ENCODE data around the gene TRIM69. TPM values are rescaled to one million over a fixed set of nuclear protein-coding genes. Genes with fewer than 3 reads are reported as not detected.
"Not testable (repeated sequence)": the region's sequence is repeated elsewhere in the genome, so short reads cannot be mapped to it uniquely, and the experiment has no call there.

TRIM69 gene
- total RNA-seq, 1 experiment from 2014 or later, result 22.7 TPM

DNA sequence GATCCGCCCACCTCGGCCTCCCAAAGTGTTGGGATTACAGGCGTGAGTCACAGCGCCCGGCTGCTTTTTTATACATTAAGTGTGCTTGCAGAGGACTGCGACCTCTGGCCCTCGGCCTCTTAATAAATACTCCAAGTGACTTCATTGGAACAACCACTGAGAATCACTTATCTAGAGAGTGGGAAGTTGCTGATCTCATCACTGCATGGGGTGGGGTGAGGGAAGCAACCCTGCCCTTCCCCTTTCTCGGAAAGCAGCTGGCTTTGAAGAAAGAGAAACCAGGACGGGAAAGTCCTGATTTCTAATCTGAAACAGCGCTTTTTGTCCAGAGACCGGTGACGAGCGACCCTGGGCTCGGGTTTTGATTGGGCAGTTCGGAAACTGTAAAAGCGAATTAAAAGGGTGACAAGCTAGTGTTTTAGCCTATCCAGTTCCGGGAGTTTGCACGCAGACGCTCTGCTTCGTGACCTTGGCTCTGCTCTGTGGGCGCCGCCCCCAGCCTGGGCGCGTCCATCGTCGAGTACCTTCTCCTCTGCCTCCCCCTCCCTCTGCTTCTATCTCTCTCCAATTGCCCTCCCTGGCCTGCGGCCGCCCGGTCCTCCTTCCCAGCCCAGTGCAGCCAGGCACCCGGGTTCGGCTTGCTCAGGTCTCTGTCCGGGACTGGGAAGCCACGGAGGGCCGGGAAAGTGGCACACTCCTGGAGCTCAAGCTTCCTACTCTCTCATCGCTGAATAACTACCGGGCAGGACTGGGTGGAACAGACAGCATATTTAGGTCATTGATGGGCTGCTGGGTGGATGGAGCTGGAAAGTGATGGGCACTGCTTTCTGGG is 7.5 kb upstream of the TRIM69 start:
- Histone ChIP-seq H3K9me3 (ENCODE audit: low read length) (no peaks in the 10 kb centered on the region), H3K27me3 (ENCODE audit: low read length) (no peaks in the 10 kb centered on the region), H3K79me2 (ENCODE audit: low read length) (peaks cover 20% of the 10 kb centered on the region), H4K20me1 (ENCODE audit: insufficient read depth, low read depth, low read length) (no peaks in the 10 kb centered on the region), H3K36me3 (ENCODE audit: insufficient read depth, low read length) (no peaks in the 10 kb centered on the region), H3K27ac (ENCODE audit: low read length) (peak overlapping the region; percentile 99), H3K9me2 (replicated peaks; ENCODE audit: insufficient read depth, low read length) (no peaks in the 10 kb centered on the region), H3K9ac (ENCODE audit: low read length) (peak overlapping the region; percentile 89), H3K4me1 (ENCODE audit: low read length) (peaks cover 57% of the 10 kb centered on the region), H3K4me3 (ENCODE audit: low read length) (peak overlapping the region; percentile 84), H2AFZ (ENCODE audit: low read length) (peak overlapping the region; percentile 8; the same call in 1 of the 2 replicates), H3K4me2 (ENCODE audit: low read depth, low read length, poor library complexity, severe bottlenecking) (peak overlapping the region; percentile 86)
- peak; percentile 98 for DNase-seq

DNA sequence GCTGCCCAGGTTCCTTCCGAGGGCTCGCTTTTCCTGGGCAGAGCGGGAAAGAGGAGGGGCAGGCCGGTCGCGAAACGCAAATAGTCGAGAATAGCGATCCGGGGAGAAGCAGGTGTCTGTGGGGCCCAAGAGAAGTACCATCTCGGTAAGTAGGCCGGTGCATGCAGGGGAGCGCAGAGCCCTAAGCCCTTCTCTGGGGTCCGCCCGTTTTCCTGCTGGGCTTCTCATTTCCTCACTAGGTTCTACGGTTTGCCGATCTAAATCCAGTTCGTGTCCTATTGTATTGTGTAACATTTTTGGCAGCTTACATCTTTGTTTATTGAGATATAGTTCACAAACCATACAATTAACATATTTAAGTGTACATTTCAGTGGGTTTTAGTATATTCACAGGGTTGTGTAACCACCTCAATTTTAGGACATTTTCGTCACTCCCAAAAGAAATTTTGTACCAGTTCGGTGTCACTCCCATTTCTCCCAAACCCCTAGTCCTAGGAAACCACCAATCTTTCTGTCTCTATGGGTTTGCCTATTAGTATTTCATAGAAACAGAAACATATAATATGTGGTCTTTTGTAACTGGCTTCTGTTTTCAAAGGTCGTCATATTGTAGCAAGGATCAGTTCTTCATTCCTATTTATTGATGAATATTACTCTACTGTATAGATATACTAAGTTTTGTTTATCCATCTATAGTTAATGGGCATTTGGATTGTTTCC is 6.8 kb upstream of the TRIM69 start:
- H4K20me1 ChIP-seq (ENCODE audit: insufficient read depth, low read depth, low read length), result no peaks in the 10 kb centered on the region
- peak overlapping the region; percentile 84 for H3K4me3 ChIP-seq (ENCODE audit: low read length)
- peak; percentile 81 for DNase-seq
- H3K27ac ChIP-seq (ENCODE audit: low read length), result peak overlapping the region; percentile 82
- peaks cover 49% of the 10 kb centered on the region for H3K4me1 ChIP-seq (ENCODE audit: low read length)
- H3K4me2 ChIP-seq (ENCODE audit: low read depth, low read length, poor library complexity, severe bottlenecking), result peak overlapping the region; percentile 86
- H3K9me3 ChIP-seq (ENCODE audit: low read length), result no peaks in the 10 kb centered on the region
- H3K9ac ChIP-seq (ENCODE audit: low read length), result peak overlapping the region; percentile 89
- H3K27me3 ChIP-seq (ENCODE audit: low read length), result no peaks in the 10 kb centered on the region
- peaks cover 20% of the 10 kb centered on the region for H3K79me2 ChIP-seq (ENCODE audit: low read length)
- no peaks in the 10 kb centered on the region for H3K36me3 ChIP-seq (ENCODE audit: insufficient read depth, low read length)
- H3K9me2 ChIP-seq (replicated peaks; ENCODE audit: insufficient read depth, low read length), result no peaks in the 10 kb centered on the region
- H2AFZ ChIP-seq (ENCODE audit: low read length), result 0 out of 2 replicates have a peak overlapping the region, but pooled peaks have one; percentile 8

DNA sequence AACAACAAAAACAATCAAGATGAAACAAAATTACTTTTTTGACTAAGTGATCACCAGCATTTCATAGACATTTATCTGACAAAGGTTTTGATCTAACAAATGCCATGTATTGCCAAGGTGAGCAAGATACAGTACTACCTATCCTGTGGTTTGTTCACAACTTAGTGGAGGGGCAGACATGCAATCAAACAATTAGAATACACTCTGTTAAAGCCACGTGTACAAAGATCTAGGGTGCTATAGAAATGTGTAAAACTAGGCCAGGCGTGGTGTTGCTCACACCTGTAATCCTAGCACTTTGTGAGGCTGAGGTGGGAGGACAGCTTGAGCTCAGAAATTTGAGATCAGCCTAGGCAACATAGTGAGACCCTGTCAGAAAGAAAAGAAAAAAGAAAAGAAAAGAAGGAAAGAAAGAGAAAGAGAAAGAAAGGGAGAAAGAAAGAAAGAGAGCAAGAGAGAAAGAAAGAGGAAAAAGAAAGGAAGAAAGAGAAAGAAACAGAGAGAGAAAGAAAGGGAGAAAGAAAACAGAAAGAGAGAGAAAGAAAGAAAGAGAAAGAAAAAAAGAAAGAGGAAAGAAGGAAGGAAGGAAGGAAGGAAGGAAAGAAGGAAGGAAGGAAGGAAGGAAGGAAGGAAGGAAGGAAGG is 1.4 kb upstream of the TRIM69 start:
- Histone ChIP-seq H3K27me3 (ENCODE audit: low read length) (no peaks in the 10 kb centered on the region), H3K9me2 (replicated peaks; ENCODE audit: insufficient read depth, low read length) (no peaks in the 10 kb centered on the region), H3K4me1 (ENCODE audit: low read length) (peaks cover 40% of the 10 kb centered on the region), H3K79me2 (ENCODE audit: low read length) (peaks cover 8% of the 10 kb centered on the region), H4K20me1 (ENCODE audit: insufficient read depth, low read depth, low read length) (no peaks in the 10 kb centered on the region), H3K9me3 (ENCODE audit: low read length) (no peaks in the 10 kb centered on the region), H2AFZ (ENCODE audit: low read length) (peak overlapping the region; percentile 88), H3K9ac (ENCODE audit: low read length) (peak overlapping the region; percentile 64), H3K27ac (ENCODE audit: low read length) (peak overlapping the region; percentile 79), H3K4me3 (ENCODE audit: low read length) (peak overlapping the region; percentile 59), H3K36me3 (ENCODE audit: insufficient read depth, low read length) (no peaks in the 10 kb centered on the region), H3K4me2 (ENCODE audit: low read depth, low read length, poor library complexity, severe bottlenecking) (peak overlapping the region; percentile 87)
- DNase-seq, result no peak

DNA sequence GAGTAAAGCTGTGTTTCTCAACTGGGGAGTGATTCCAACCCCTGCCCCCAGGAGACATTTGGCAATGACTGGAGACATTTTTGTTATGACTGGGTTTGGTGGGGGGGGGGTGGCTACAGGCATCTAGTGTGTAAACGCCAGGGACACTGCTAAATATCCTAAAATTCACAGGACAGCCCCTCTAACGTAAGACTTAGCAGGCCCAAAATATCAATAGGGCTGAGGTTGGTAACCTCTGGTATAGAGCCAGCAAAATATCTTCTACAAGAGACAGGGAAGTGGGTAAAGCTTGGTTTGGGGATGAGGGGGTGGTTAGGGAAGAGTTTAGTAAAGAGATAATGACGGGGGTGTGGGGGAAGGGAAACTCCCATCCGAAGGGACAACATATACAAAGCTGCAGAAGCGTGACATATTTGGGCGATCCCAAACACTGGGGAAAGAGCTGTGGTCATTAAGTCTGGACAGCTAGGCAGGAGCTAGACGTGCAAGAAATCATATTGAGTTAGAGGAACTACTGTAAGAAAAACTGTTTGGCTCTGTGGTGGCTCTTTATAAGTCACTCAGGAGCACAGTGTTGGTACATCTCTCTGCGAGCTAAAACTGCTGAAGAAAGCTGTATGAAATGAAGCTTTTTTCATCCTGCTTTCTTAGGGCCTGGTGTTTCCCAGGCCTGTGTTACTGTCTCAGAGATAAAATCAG is 697 bp upstream of the TRIM69 start:
- Histone ChIP-seq H3K4me3 (ENCODE audit: low read length) (peak overlapping the region; percentile 59), H3K4me1 (ENCODE audit: low read length) (peaks cover 33% of the 10 kb centered on the region), H3K27me3 (ENCODE audit: low read length) (no peaks in the 10 kb centered on the region), H4K20me1 (ENCODE audit: insufficient read depth, low read depth, low read length) (no peaks in the 10 kb centered on the region), H3K4me2 (ENCODE audit: low read depth, low read length, poor library complexity, severe bottlenecking) (peak overlapping the region; percentile 87), H3K27ac (ENCODE audit: low read length) (peak overlapping the region; percentile 79), H3K79me2 (ENCODE audit: low read length) (peaks cover 1% of the 10 kb centered on the region; the same call in 1 of the 2 replicates), H2AFZ (ENCODE audit: low read length) (peak overlapping the region; percentile 88), H3K36me3 (ENCODE audit: insufficient read depth, low read length) (no peaks in the 10 kb centered on the region), H3K9ac (ENCODE audit: low read length) (peak overlapping the region; percentile 64), H3K9me2 (replicated peaks; ENCODE audit: insufficient read depth, low read length) (no peaks in the 10 kb centered on the region), H3K9me3 (ENCODE audit: low read length) (no peaks in the 10 kb centered on the region)
- DNase-seq, result peak; percentile 47

DNA sequence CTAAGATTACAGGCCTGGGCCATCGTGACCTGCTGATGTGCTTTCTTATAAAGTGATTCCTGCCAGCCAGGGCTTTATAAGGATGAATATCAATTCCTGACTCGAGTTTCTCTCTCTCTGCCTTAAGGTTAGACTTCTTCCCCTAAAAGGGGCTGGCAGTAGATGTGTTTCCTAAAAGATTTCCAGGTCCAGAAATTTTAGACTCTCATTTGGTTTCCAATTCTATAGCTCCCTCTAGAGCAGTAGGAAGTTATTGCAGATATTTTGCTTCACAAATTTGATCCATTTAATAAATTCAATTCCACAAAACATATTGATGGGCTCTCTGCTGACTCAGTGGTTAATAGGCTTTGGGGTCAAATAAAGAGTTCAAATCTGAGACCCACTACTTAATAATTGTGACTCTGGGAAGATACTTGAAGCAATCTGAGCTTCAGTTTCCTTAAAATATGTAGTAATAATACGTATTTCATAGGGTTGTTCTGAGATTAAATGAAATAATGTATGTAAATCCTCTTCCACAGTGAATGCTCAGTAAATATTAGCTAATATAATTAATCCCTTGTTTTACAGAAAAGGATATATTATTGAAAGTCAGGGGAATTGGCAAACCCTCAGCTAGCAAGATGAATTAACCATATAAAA is 2.1 kb downstream of the TRIM69 start:
- no peak overlapping the region for H3K4me2 ChIP-seq (ENCODE audit: low read depth, low read length, poor library complexity, severe bottlenecking)
- H2AFZ ChIP-seq (ENCODE audit: low read length), result no peak overlapping the region
- no peak overlapping the region for H3K27ac ChIP-seq (ENCODE audit: low read length)
- H3K79me2 ChIP-seq (ENCODE audit: low read length), result no peaks in the 10 kb centered on the region
- H3K9ac ChIP-seq (ENCODE audit: low read length), result no peak overlapping the region
- no peaks in the 10 kb centered on the region for H3K36me3 ChIP-seq (ENCODE audit: insufficient read depth, low read length)
- H3K4me3 ChIP-seq (ENCODE audit: low read length), result no peak overlapping the region
- no peaks in the 10 kb centered on the region for H3K9me3 ChIP-seq (ENCODE audit: low read length)
- peaks cover 33% of the 10 kb centered on the region for H3K4me1 ChIP-seq (ENCODE audit: low read length)
- peak; percentile 86 for DNase-seq
- no peaks in the 10 kb centered on the region for H3K9me2 ChIP-seq (replicated peaks; ENCODE audit: insufficient read depth, low read length)
- H3K27me3 ChIP-seq (ENCODE audit: low read length), result no peaks in the 10 kb centered on the region
- H4K20me1 ChIP-seq (ENCODE audit: insufficient read depth, low read depth, low read length), result no peaks in the 10 kb centered on the region

DNA sequence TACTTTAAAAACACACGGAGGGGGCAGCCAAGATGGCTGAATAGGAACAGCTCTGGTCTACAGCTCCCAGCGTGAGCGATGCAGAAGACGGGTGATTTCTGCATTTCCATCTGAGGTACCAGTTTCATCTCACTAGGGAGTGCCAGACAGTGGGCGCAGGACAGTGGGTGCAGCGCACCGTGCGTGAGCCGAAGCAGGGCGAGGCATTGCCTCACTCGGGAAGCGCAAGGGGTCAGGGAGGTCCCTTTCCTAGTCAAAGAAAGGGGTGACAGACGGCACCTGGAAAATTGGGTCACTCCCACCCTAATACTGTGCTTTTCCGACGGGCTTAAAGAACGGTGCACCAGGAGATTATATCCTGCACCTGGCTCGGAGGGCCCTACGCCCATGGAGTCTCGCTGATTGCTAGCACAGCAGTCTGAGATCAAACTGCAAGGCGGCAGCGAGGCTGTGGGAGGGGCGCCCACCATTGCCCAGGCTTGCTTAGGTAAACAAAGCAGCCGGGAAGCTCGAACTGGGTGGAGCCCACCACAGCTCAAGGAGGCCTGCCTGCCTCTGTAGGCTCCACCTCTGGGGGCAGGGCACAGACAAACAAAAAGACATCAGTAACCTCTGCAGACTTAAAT is 3.0 kb downstream of the TRIM69 start:
- H3K79me2 ChIP-seq (ENCODE audit: low read length); H4K20me1 ChIP-seq (ENCODE audit: insufficient read depth, low read depth, low read length); H3K4me2 ChIP-seq (ENCODE audit: low read depth, low read length, poor library complexity, severe bottlenecking); H3K4me3 ChIP-seq (ENCODE audit: low read length); DNase-seq; H3K9me2 ChIP-seq (replicated peaks; ENCODE audit: insufficient read depth, low read length); H2AFZ ChIP-seq (ENCODE audit: low read length); H3K27ac ChIP-seq (ENCODE audit: low read length); H3K36me3 ChIP-seq (ENCODE audit: insufficient read depth, low read length); H3K9ac ChIP-seq (ENCODE audit: low read length); H3K9me3 ChIP-seq (ENCODE audit: low read length); H3K27me3 ChIP-seq (ENCODE audit: low read length): not testable (repeated sequence)
- peaks cover 33% of the 10 kb centered on the region for H3K4me1 ChIP-seq (ENCODE audit: low read length)

DNA sequence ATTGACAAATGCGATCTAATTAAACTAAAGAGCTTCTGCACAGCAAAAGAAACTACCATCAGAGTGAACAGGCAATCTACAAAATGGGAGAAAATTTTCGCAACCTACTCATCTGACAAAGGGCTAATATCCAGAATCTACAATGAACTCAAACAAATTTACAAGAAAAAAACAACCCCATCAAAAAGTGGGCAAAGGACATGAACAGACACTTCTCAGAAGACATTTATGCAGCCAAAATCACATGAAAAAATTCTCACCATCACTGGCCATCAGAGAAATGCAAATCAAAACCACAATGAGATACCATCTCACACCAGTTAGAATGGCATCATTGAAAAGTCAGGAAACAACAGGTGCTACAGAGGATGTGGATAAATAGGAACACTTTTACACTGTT is 7.1 kb downstream of the TRIM69 start:
- not testable (repeated sequence) for DNase-seq; H3K4me3 ChIP-seq (ENCODE audit: low read length); H4K20me1 ChIP-seq (ENCODE audit: insufficient read depth, low read depth, low read length); H2AFZ ChIP-seq (ENCODE audit: low read length); H3K4me2 ChIP-seq (ENCODE audit: low read depth, low read length, poor library complexity, severe bottlenecking); H3K9ac ChIP-seq (ENCODE audit: low read length); H3K9me2 ChIP-seq (replicated peaks; ENCODE audit: insufficient read depth, low read length); H3K79me2 ChIP-seq (ENCODE audit: low read length); H3K4me1 ChIP-seq (ENCODE audit: low read length); H3K9me3 ChIP-seq (ENCODE audit: low read length); H3K36me3 ChIP-seq (ENCODE audit: insufficient read depth, low read length); H3K27me3 ChIP-seq (ENCODE audit: low read length); H3K27ac ChIP-seq (ENCODE audit: low read length)
